GM12873 (cell line): ENCODE data around the gene CCDC141.

Source experiments
- TF ChIP-seq, protein P1 (sequence below): IDR thresholded peaks from 2 replicates; pipeline ENCODE4 v1.5.1; 2012; ENCODE audit warnings: low read depth, mild to moderate bottlenecking, moderate library complexity, low read length, control low read depth; ENCODE audit not compliant: insufficient read depth; ENCODE audit errors: missing control alignments

CCDC141 gene

DNA sequence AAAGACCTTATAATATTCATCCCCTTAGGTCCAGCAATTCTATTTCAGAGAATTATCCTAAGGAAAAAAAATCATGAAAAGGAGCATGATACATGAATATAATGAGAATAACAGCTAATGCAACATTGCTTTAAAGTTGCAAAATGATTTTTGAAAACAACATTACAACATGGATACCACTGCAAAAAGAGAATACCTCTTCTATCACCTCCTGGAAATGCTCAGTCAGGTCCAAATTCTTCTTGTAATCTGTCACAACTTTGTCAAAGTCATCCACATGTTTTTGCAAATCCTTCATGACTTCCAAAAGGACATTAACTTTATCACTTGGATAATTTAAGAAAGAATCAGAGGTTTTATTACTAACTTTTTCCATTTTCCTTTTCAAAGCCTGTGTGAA is 194.8 kb downstream of the CCDC141 start:
- TF ChIP-seq, protein P1, sequence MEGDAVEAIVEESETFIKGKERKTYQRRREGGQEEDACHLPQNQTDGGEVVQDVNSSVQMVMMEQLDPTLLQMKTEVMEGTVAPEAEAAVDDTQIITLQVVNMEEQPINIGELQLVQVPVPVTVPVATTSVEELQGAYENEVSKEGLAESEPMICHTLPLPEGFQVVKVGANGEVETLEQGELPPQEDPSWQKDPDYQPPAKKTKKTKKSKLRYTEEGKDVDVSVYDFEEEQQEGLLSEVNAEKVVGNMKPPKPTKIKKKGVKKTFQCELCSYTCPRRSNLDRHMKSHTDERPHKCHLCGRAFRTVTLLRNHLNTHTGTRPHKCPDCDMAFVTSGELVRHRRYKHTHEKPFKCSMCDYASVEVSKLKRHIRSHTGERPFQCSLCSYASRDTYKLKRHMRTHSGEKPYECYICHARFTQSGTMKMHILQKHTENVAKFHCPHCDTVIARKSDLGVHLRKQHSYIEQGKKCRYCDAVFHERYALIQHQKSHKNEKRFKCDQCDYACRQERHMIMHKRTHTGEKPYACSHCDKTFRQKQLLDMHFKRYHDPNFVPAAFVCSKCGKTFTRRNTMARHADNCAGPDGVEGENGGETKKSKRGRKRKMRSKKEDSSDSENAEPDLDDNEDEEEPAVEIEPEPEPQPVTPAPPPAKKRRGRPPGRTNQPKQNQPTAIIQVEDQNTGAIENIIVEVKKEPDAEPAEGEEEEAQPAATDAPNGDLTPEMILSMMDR: no peak

GRCh38 chr2:178848335-178848734 is 201.6 kb downstream of the CCDC141 start:
- TF ChIP-seq, protein P1: no peak

GRCh38 chr2:178846458-178846802 is 203.5 kb downstream of the CCDC141 start:
- TF ChIP-seq, protein P1: no peak

GRCh38 chr2:178845566-178846457 is 204.1 kb downstream of the CCDC141 start:
- TF ChIP-seq, protein P1: no peak

DNA sequence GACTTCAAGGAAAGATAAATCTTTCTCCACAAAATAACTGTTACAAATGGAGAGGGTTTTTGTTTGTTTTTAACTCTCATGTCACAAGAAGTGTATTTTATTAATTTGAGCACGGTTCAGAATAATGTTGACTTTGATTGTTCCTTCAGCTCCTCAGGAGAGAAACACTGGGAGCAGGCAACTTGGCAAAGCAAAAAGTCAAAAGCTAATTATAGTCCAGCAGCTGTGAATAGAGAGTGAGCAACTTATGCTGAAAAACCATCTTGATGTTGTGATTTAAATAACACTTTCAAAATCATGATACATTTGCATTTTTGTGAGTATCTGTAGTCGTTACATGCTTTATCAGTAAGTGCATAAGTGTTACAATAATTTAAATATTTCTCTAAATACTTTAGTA is 205.2 kb downstream of the CCDC141 start:
- TF ChIP-seq, protein P1: no peak

GRCh38 chr2:178844269-178844668 is 205.7 kb downstream of the CCDC141 start:
- TF ChIP-seq, protein P1: no peak

DNA sequence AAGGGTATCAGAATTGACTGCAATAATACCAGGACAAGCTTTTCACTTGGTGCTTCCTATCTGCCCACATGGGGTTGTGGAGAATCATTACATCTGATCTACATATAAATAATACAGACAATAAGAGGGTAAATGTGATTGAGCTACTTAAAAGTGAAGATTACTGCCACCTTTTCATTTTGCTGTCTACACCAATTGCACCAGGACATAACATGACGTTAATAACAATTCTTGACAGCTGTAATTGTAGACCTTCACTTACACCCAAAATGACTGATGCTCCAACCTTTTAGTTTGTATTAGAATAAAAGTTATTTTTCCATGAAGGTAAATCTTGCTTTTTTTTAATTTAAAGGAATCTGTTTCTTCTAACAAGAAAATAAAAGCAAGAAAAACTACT is 206.2 kb downstream of the CCDC141 start:
- TF ChIP-seq, protein P1: no peak
